Heart left ventricle (tissue), 16 donors: ENCODE results near the gene SPAG7. TPM values are rescaled to one million over a fixed set of nuclear protein-coding genes. Genes with fewer than 3 reads are reported as not detected.
A peak's percentile ranks its signal among the peaks of the same experiment; 100 is the strongest.

Experiments used
- ATAC-seq, 4 donors: fragments of 200-7000 bp; cut with Tn5 transposase; one replicate each; pipeline ENCODE4 v1.9.1; 2020 to 2022; ENCODE audit warnings: moderate library complexity in 4 of 4, mild to moderate bottlenecking in 3 of 4, moderate number of reproducible peaks in 1 of 4
- DNase-seq, 5 donors: peaks; one replicate each; pipeline ENCODE4 v3.0.0-alpha.2; 2020
- H3K27ac ChIP-seq, 12 donors: fragments of 200-600 bp; sonication (generic) in 4 of 12; one replicate each; pipeline versions ENCODE4 v1.5.0 to v1.8.0; 2016 to 2022; ENCODE audit warnings: mild to moderate bottlenecking in 2 of 12
- H3K27me3 ChIP-seq, 9 donors: fragments of 200-600 bp; sonication (generic) in 2 of 9; one replicate each; pipeline versions ENCODE4 v1.5.1 to v1.8.0; 2016 to 2022; ENCODE audit warnings: mild to moderate bottlenecking in 3 of 9
- H3K36me3 ChIP-seq, 9 donors: fragments of 200-600 bp; sonication (generic) in 2 of 9; one replicate each; pipeline versions ENCODE4 v1.5.0 to v1.8.0; 2018 to 2022; ENCODE audit warnings: mild to moderate bottlenecking in 2 of 9
- H3K4me1 ChIP-seq, 12 donors: fragments of 200-600 bp; sonication (generic) in 4 of 12; one replicate each; pipeline versions ENCODE4 v1.5.0 to v1.8.0; 2016 to 2022; ENCODE audit warnings: mild to moderate bottlenecking in 3 of 12
- H3K4me3 ChIP-seq, 12 donors: fragments of 200-600 bp; sonication (generic) in 4 of 12; one replicate each; pipeline versions ENCODE4 v1.5.0 to v1.8.0; 2017 to 2022; ENCODE audit warnings: mild to moderate bottlenecking in 9 of 12, moderate library complexity in 4 of 12
- H3K9me3 ChIP-seq, 12 donors: fragments of 200-600 bp; sonication (generic) in 4 of 12; one replicate each; pipeline versions ENCODE4 v1.5.0 to v1.8.0; 2016 to 2022; ENCODE audit warnings: mild to moderate bottlenecking in 1 of 12
- POLR2A ChIP-seq, 2 donors: fragments of 450-650 bp; IDR thresholded peaks; one replicate each; pipeline ENCODE4 v1.6.1; 2017; ENCODE audit warnings: antibody characterized with exemption in 2 of 2, mild to moderate bottlenecking in 2 of 2, moderate library complexity in 2 of 2
- WGBS, 4 donors: extraction: QIAGEN DNeasy Blood & Tissue Kit in 2 of 4; methylation state at CpG; one replicate each; pipeline versions ENCODE4 v1.1.5 to v1.1.7; 2013 to 2018; 5-methylcytosine and 5-hydroxymethylcytosine counted together
- intact Hi-C, 10 donors: fragments of 100-400 bp; cut with DNase I; formaldehyde crosslinking; loops; one replicate each; pipeline versions ENCODE4 v1.11.1 to v1.14.2; 2022
- long read RNA-seq, 3 donors: library from polyadenylated mRNA; unstranded; transcript quantifications; one replicate each; pipeline ENCODE4 v2.0.0, GENCODE V29; 2020 to 2021
- polyA plus RNA-seq, 2 donors: library from polyadenylated mRNA; stranded (reverse); fragments of 200-250 nt; gene quantifications; one replicate each; pipeline ENCODE4 v1.2.3, GENCODE V29; 2013
- total RNA-seq, 9 donors: library from RNA; depleted of rRNA in 2 of 9; stranded (reverse); fragments of >200 nt in 2 of 9; fragmentation: NEBNext Ultra II Directional in 3 of 9; extraction: Animal tissue kit (Norgen Biotek cat#: 25700) in 3 of 9; gene quantifications; one replicate each; pipeline versions ENCODE4 v1.1.0 to v1.2.4, GENCODE V29; 2016 to 2023
- TF ChIP-seq, protein P1 (sequence below), 12 donors: fragments of 200-600 bp; sonication (generic) in 4 of 12; IDR thresholded peaks; one replicate each; pipeline versions ENCODE4 v1.5.0 to v1.8.0; 2018 to 2022; ENCODE audit warnings: antibody characterized with exemption in 12 of 12, mild to moderate bottlenecking in 5 of 12
- donor health status: ischemic (EF 13 %, LVEDD 7.1; RV severe dilation, severe dysfunction).
- donor health status: healthy with polysubstance abuse.
- donor health status: DM: no; HTN: yes; CAD: no.
- donor health status: DM: no; HTN: no; CAD: no.
- donor health status: ischemic (EF 25% LVEDD 6.9; RV normal size, moderate dysfunction).
- donor health status: ischemic (EF 25% LVEDD 5.7; RV mildly dilated, moderate dysfunction).
- donor health status: healthy.
- donor health status: DM: yes; HTN: yes; CAD: no.
- donor health status: ischemic (EF 35%, LVEDD 5.7; RV mildly dilated, moderate dysfunction).
- donor health status: nonischemic (EF 11% LVEDD 7.7; RV severe dilation, severe dysfunction).
- donor health status: DM: yes; HTN: yes; CAD: no.
- donor health status: PGD.
- donor health status: ischemic (EF 29% LVEDD 5.4; RV normal size, mild dysfunction).
- donor health status: nonischemic (EF 23%, LVEDD 6.1; RV moderate dilation, normal function).

Gene SPAG7, protein sequence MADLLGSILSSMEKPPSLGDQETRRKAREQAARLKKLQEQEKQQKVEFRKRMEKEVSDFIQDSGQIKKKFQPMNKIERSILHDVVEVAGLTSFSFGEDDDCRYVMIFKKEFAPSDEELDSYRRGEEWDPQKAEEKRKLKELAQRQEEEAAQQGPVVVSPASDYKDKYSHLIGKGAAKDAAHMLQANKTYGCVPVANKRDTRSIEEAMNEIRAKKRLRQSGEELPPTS
- total RNA-seq, result 100 to 1,000 TPM in 6 of 9 donors, 10 to 100 TPM in 3; 88.7 to 149 (median 125) TPM
- polyA plus RNA-seq, result 100 to 1,000 TPM; 118 to 192 TPM
- long read RNA-seq, donor 1, transcript SPAG7-201 (7 exons, 1,058 nt), result major isoform, 82 of 94 reads
- long read RNA-seq, donor 1, partial matches to known transcripts, result 2 of 94 reads
- long read RNA-seq, donor 1, other reads (novel, unspliced or antisense), result 7 of 94 reads
- long read RNA-seq, donor 2, transcript SPAG7-207 (6 exons, 1,094 nt), result minor isoform, 10 of 147 reads
- long read RNA-seq, donor 2, transcript SPAG7-201 (7 exons, 1,058 nt), result major isoform, 123 of 147 reads
- long read RNA-seq, donor 2, partial matches to known transcripts, result 0 of 147 reads
- long read RNA-seq, donor 2, other reads (novel, unspliced or antisense), result 12 of 147 reads
- long read RNA-seq, donor 3, transcript SPAG7-201 (7 exons, 1,058 nt), result major isoform, 32 of 43 reads
- long read RNA-seq, donor 3, partial matches to known transcripts, result 2 of 43 reads
- long read RNA-seq, donor 3, other reads (novel, unspliced or antisense), result 8 of 43 reads

DNA sequence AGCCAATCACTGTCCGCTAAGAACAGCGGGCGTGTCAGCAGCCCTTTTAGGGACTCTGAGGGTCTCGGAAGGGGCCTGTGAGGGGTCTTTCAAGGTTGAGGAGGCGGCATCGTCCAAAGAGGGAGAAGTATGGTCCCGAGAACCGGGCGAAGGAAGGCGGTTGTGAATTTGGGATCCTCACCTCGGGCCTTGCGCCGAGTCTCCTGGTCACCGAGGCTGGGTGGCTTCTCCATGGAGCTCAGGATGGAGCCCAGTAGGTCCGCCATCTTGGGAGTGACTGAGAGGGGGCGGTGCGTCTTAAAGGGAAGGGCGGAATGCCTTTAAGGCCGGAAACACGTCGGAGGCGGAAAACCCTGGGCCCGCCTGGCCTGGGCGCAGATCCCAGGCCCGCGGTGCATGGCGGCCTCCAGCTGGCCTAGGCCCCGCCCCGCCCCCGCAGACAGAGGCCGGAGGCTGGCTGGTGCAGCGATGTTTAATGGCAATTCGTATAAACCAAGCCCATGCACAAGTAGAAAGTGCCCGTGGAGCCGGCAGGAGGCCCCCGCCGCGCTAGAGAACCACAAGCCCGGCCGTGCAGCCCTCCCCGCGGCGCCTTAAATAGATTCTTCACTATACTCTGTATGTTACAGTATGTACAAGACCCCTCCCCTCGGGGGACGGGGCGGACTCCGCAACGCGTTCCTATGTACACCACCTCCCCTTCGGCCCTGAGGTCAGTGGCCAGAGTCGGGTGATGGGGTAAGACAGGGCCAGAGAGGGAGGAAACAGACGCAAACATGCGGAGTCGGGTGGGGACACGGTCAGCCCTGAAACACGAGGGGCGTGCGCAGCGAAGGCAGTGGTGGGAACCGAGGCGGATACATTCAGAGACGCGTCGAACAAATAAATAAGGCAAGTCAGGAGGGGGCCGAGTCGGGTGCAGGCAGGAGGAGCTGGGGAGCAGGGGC lies at the start of gene SPAG7:
Gene SPAG7 (minus strand): TSS at position 279 of the 947 bp plus-strand sequence. CDS start 13 bp downstream, at position 266.
- intact Hi-C loops, result loop anchor here in 7 of 10 donors (1.0 to 5.0 kb wide), 9 partner anchors 17 to 61 kb away; partner anchors contain the start of genes CAMTA2 (in 2 of the 7), ENO3 (in 2 of the 7), INCA1 (in 2 of the 7) and KIF1C (in 2 of the 7)
- TF ChIP-seq POLR2A (IDR thresholded peaks at IDR 0.05), result peak in 1 of 2 donors; percentile 68
- TF ChIP-seq, protein P1, sequence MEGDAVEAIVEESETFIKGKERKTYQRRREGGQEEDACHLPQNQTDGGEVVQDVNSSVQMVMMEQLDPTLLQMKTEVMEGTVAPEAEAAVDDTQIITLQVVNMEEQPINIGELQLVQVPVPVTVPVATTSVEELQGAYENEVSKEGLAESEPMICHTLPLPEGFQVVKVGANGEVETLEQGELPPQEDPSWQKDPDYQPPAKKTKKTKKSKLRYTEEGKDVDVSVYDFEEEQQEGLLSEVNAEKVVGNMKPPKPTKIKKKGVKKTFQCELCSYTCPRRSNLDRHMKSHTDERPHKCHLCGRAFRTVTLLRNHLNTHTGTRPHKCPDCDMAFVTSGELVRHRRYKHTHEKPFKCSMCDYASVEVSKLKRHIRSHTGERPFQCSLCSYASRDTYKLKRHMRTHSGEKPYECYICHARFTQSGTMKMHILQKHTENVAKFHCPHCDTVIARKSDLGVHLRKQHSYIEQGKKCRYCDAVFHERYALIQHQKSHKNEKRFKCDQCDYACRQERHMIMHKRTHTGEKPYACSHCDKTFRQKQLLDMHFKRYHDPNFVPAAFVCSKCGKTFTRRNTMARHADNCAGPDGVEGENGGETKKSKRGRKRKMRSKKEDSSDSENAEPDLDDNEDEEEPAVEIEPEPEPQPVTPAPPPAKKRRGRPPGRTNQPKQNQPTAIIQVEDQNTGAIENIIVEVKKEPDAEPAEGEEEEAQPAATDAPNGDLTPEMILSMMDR (IDR thresholded peaks at IDR 0.05), result peak in 6 of 12 donors; percentile 8 to 25 (median 18)
- H3K4me1 ChIP-seq, result peaks cover 0 to 48% (median 33%) of the 10 kb centered on the region in 12 donors

DNA sequence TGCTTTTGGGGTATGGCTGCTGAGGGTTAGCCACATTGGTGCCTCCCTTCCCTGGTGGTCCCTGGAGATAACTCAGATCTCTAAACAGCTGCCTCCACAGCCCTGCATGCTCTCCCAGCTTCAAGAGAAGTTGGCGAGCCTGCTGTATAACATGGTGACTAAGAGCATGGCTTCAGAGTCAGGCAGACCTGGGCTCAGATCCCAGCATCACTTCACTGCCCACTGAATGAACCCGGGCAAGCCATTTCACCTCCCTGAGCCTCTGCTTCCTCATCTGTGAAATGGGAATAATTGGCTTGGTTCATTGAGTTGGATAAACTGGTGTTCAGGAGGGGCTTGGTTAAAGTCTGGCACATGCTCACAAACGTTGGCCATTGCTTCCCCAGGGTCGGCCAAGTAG lies 46.7 kb upstream of the SPAG7 start:
- no peaks in the 10 kb centered on the region for H3K9me3 ChIP-seq
- peaks cover 0 to 2% (median 0%) of the 10 kb centered on the region in 12 donors for H3K4me1 ChIP-seq
- DNase-seq (no peak), ATAC-seq (peak in 1 of 4 donors; percentile 13)
- no peak for TF ChIP-seq POLR2A (IDR thresholded peaks at IDR 0.05)
- TF ChIP-seq, protein P1 (IDR thresholded peaks at IDR 0.05), result no peak
- intact Hi-C loops, result no loop called here
- H3K4me3 ChIP-seq, result no peak overlapping the region
- H3K36me3 ChIP-seq, result peaks cover 0 to 99% (median 96%) of the 10 kb centered on the region in 9 donors
- 78 to 89% (median 84%) methylated on average over 4 of the region's 4 CpGs for WGBS, 4 donors
- H3K27ac ChIP-seq, result no peak overlapping the region
- H3K27me3 ChIP-seq, result no peaks in the 10 kb centered on the region

More for the DNA sequence above, at the start of gene SPAG7:
- Histone ChIP-seq H3K27me3 (no peaks in the 10 kb centered on the region), H3K9me3 (no peaks in the 10 kb centered on the region), H3K4me3 (peak within 1 kb of the TSS; percentile 35 to 83 (median 70)), H3K36me3 (peaks cover 0 to 42% (median 34%) of the 10 kb centered on the region in 9 donors), H3K27ac (peak within 1 kb of the TSS; percentile 89 to 99 (median 96))
- peak; percentile 77 to 88 (median 86) for ATAC-seq
- peak; percentile 95 to 96 (median 95) for DNase-seq
- 1 to 3% (median 1%) methylated on average over 34 to 66 of the region's 66 CpGs for WGBS, 4 donors

DNA sequence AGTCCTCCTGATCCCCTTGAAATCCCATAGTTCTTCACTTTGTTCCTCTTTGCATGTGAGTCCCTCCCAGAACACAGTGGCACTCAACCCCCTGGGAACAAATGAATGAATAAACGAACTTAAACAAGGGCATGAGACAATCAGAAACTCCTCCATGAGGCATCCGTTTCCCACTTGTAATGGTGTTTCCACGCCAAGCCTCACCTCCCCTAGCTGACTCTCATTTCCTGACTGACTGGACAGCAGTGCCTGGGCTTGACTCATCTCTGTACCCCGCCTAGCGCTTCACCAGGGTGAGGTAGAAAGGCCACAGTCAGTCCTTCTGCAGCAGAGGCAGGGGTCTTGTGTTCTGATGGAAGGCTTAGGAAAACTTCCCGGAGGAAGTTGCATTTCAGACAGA lies 44.3 kb upstream of the SPAG7 start:
- peaks cover 2 to 100% (median 96%) of the 10 kb centered on the region in 9 donors for H3K36me3 ChIP-seq
- no peaks in the 10 kb centered on the region for H3K4me1 ChIP-seq
- intact Hi-C loops, result no loop called here
- H3K27me3 ChIP-seq, result no peaks in the 10 kb centered on the region
- no peak overlapping the region for H3K27ac ChIP-seq
- ATAC-seq (no peak), DNase-seq (no peak)
- no peaks in the 10 kb centered on the region for H3K9me3 ChIP-seq
- WGBS, 4 donors, result 71 to 79% (median 72%) methylated on average over 6 of the region's 6 CpGs
- no peak overlapping the region for H3K4me3 ChIP-seq
- TF ChIP-seq, protein P1 (IDR thresholded peaks at IDR 0.05), result no peak
- no peak for TF ChIP-seq POLR2A (IDR thresholded peaks at IDR 0.05)
